ENCODE measurements around the gene KCNIP3.

The KCNIP3 gene

DNA sequence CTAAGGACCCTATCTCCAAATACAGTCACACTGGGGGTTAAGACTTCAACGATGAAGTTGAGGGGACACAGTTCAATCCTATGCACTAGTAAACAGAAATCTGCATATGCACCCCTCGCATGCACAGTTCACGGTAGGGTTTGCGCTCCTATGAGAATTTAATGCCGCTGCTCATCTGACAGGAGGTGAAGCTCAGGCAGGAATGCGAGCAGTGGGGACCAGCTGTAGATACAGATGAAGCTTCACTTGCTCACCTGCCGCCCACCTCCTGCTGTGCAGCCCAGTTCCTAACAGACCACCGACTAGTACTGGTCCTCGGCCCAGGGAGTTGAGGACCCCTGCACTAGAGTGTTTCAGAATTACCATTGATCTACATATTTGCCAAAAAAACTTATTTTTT is 65.3 kb downstream of the KCNIP3 start:
- no peak for ATAC-seq
- TF ChIP-seq, protein P1, sequence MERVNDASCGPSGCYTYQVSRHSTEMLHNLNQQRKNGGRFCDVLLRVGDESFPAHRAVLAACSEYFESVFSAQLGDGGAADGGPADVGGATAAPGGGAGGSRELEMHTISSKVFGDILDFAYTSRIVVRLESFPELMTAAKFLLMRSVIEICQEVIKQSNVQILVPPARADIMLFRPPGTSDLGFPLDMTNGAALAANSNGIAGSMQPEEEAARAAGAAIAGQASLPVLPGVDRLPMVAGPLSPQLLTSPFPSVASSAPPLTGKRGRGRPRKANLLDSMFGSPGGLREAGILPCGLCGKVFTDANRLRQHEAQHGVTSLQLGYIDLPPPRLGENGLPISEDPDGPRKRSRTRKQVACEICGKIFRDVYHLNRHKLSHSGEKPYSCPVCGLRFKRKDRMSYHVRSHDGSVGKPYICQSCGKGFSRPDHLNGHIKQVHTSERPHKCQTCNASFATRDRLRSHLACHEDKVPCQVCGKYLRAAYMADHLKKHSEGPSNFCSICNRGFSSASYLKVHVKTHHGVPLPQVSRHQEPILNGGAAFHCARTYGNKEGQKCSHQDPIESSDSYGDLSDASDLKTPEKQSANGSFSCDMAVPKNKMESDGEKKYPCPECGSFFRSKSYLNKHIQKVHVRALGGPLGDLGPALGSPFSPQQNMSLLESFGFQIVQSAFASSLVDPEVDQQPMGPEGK (CRISPR knock-in tag; IDR thresholded peaks at IDR 0.05; ENCODE audit: borderline replicate concordance): no peak
- TF ChIP-seq RARB (CRISPR knock-in tag; IDR thresholded peaks at IDR 0.05) (no peak), TOX (CRISPR knock-in tag; IDR thresholded peaks at IDR 0.05; ENCODE audit: borderline replicate concordance) (no peak), ARNTL (CRISPR knock-in tag; IDR thresholded peaks at IDR 0.05; ENCODE audit: borderline replicate concordance, low read depth) (no peak), ZNF70 (CRISPR knock-in tag; IDR thresholded peaks at IDR 0.05) (no peak), TCF4 (CRISPR knock-in tag; IDR thresholded peaks at IDR 0.05; ENCODE audit: borderline replicate concordance) (no peak), SNAI2 (CRISPR knock-in tag; IDR thresholded peaks at IDR 0.05) (no peak)
- TF ChIP-seq, protein P2, sequence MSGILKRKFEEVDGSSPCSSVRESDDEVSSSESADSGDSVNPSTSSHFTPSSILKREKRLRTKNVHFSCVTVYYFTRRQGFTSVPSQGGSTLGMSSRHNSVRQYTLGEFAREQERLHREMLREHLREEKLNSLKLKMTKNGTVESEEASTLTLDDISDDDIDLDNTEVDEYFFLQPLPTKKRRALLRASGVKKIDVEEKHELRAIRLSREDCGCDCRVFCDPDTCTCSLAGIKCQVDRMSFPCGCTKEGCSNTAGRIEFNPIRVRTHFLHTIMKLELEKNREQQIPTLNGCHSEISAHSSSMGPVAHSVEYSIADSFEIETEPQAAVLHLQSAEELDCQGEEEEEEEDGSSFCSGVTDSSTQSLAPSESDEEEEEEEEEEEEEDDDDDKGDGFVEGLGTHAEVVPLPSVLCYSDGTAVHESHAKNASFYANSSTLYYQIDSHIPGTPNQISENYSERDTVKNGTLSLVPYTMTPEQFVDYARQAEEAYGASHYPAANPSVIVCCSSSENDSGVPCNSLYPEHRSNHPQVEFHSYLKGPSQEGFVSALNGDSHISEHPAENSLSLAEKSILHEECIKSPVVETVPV (CRISPR knock-in tag; IDR thresholded peaks at IDR 0.05): no peak

DNA sequence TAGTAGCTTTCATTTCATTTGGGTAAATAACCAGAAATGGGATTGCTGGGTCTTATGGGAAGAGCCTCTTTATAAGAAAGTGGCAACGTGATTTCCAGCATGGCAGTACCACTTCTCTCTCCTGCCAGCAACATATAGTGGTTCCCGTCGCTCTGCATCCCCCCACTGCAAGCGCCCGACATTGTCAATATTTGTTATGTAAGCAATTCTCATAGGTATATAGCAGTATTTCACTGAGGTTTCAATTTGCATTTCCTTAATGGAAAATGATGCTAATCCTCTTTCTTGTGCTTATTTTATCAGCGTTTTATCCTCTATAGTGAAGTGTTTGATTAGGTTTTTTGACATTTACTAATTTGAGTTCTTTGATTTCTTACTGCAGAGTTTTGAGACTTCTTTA is 69.4 kb downstream of the KCNIP3 start:
- TF ChIP-seq ESRRG (CRISPR knock-in tag; IDR thresholded peaks at IDR 0.05): no peak
- no peak for TF ChIP-seq ZC3H10 (CRISPR knock-in tag; IDR thresholded peaks at IDR 0.05)
- TF ChIP-seq RARB (CRISPR knock-in tag; IDR thresholded peaks at IDR 0.05): no peak
- TF ChIP-seq SNAI2 (CRISPR knock-in tag; IDR thresholded peaks at IDR 0.05): no peak
- no peak for TF ChIP-seq PPARA (CRISPR knock-in tag; IDR thresholded peaks at IDR 0.05; ENCODE audit: borderline replicate concordance)
- TF ChIP-seq, protein P3, sequence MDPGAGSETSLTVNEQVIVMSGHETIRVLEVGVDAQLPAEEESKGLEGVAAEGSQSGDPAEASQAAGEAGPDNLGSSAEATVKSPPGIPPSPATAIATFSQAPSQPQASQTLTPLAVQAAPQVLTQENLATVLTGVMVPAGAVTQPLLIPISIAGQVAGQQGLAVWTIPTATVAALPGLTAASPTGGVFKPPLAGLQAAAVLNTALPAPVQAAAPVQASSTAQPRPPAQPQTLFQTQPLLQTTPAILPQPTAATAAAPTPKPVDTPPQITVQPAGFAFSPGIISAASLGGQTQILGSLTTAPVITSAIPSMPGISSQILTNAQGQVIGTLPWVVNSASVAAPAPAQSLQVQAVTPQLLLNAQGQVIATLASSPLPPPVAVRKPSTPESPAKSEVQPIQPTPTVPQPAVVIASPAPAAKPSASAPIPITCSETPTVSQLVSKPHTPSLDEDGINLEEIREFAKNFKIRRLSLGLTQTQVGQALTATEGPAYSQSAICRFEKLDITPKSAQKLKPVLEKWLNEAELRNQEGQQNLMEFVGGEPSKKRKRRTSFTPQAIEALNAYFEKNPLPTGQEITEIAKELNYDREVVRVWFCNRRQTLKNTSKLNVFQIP (CRISPR knock-in tag; IDR thresholded peaks at IDR 0.05; ENCODE audit: borderline replicate concordance, low read depth): no peak
- no peak for TF ChIP-seq BACH2 (CRISPR knock-in tag; IDR thresholded peaks at IDR 0.05; ENCODE audit: borderline replicate concordance)
- no peak for TF ChIP-seq OSR1 (CRISPR knock-in tag; IDR thresholded peaks at IDR 0.05)
- TF ChIP-seq, protein P4, sequence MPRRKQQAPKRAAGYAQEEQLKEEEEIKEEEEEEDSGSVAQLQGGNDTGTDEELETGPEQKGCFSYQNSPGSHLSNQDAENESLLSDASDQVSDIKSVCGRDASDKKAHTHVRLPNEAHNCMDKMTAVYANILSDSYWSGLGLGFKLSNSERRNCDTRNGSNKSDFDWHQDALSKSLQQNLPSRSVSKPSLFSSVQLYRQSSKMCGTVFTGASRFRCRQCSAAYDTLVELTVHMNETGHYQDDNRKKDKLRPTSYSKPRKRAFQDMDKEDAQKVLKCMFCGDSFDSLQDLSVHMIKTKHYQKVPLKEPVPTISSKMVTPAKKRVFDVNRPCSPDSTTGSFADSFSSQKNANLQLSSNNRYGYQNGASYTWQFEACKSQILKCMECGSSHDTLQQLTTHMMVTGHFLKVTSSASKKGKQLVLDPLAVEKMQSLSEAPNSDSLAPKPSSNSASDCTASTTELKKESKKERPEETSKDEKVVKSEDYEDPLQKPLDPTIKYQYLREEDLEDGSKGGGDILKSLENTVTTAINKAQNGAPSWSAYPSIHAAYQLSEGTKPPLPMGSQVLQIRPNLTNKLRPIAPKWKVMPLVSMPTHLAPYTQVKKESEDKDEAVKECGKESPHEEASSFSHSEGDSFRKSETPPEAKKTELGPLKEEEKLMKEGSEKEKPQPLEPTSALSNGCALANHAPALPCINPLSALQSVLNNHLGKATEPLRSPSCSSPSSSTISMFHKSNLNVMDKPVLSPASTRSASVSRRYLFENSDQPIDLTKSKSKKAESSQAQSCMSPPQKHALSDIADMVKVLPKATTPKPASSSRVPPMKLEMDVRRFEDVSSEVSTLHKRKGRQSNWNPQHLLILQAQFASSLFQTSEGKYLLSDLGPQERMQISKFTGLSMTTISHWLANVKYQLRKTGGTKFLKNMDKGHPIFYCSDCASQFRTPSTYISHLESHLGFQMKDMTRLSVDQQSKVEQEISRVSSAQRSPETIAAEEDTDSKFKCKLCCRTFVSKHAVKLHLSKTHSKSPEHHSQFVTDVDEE (CRISPR knock-in tag; IDR thresholded peaks at IDR 0.05): no peak
- no peak for TF ChIP-seq TCF4 (CRISPR knock-in tag; IDR thresholded peaks at IDR 0.05; ENCODE audit: borderline replicate concordance)
- TF ChIP-seq CSDC2 (CRISPR knock-in tag; IDR thresholded peaks at IDR 0.05): no peak
- TF ChIP-seq, protein P5, sequence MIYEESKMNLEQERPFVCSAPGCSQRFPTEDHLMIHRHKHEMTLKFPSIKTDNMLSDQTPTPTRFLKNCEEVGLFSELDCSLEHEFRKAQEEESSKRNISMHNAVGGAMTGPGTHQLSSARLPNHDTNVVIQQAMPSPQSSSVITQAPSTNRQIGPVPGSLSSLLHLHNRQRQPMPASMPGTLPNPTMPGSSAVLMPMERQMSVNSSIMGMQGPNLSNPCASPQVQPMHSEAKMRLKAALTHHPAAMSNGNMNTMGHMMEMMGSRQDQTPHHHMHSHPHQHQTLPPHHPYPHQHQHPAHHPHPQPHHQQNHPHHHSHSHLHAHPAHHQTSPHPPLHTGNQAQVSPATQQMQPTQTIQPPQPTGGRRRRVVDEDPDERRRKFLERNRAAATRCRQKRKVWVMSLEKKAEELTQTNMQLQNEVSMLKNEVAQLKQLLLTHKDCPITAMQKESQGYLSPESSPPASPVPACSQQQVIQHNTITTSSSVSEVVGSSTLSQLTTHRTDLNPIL (CRISPR knock-in tag; IDR thresholded peaks at IDR 0.05; ENCODE audit: low read depth): no peak
- no peak for TF ChIP-seq ZFP30 (CRISPR knock-in tag; IDR thresholded peaks at IDR 0.05)
- TF ChIP-seq TOX (CRISPR knock-in tag; IDR thresholded peaks at IDR 0.05; ENCODE audit: borderline replicate concordance): no peak
- no peak for TF ChIP-seq ISL1 (CRISPR knock-in tag; IDR thresholded peaks at IDR 0.05)
- TF ChIP-seq ARNTL (CRISPR knock-in tag; IDR thresholded peaks at IDR 0.05; ENCODE audit: borderline replicate concordance, low read depth): no peak
- TF ChIP-seq GLIS3 (CRISPR knock-in tag; IDR thresholded peaks at IDR 0.05): no peak
- TF ChIP-seq ZFP3 (CRISPR knock-in tag; IDR thresholded peaks at IDR 0.05): no peak
- ATAC-seq: no peak

DNA sequence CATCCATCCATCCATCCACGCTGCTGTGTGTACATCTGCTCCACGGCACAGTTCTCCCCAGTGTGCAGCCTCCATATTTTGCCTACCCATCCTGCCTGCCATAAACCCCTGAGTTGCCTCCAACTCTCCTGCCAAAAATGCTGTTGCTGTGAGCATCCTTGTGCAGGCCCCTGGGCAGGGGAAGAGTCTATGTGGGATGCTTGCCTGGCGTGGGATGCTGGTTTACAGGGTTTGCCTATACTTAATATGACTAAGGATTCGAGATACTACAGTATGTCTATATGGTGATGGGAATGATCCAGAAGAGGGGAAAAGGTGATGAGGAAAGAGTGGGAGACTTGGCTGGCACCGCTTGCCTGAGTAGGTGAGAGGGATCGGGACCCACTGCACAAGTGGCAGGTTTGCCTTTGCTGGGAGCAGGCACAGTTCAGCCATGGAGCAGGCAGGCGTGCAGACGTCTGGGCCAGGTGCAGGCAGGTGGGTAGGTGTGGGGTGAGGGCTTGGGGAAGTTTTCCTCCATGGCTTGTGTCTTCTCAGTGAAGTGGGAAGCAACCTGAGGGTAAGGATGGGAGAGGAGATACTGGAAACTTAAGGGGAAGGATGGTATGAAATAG is 75.2 kb downstream of the KCNIP3 start:
- no peak for ATAC-seq
- TF ChIP-seq, protein P3 (CRISPR knock-in tag; IDR thresholded peaks at IDR 0.05; ENCODE audit: borderline replicate concordance, low read depth): no peak
- no peak for TF ChIP-seq TCF4 (CRISPR knock-in tag; IDR thresholded peaks at IDR 0.05; ENCODE audit: borderline replicate concordance)
- no peak for TF ChIP-seq ARNTL (CRISPR knock-in tag; IDR thresholded peaks at IDR 0.05; ENCODE audit: borderline replicate concordance, low read depth)
- TF ChIP-seq, protein P2 (CRISPR knock-in tag; IDR thresholded peaks at IDR 0.05): no peak
- no peak for TF ChIP-seq SNAI2 (CRISPR knock-in tag; IDR thresholded peaks at IDR 0.05)
- no peak for TF ChIP-seq TOX (CRISPR knock-in tag; IDR thresholded peaks at IDR 0.05; ENCODE audit: borderline replicate concordance)
- TF ChIP-seq ZFP3 (CRISPR knock-in tag; IDR thresholded peaks at IDR 0.05): no peak
- TF ChIP-seq, protein P1 (CRISPR knock-in tag; IDR thresholded peaks at IDR 0.05; ENCODE audit: borderline replicate concordance): no peak
- no peak for TF ChIP-seq PPARA (CRISPR knock-in tag; IDR thresholded peaks at IDR 0.05; ENCODE audit: borderline replicate concordance)
- no peak for TF ChIP-seq ZNF8 (CRISPR knock-in tag; IDR thresholded peaks at IDR 0.05)
- TF ChIP-seq GLIS3 (CRISPR knock-in tag; IDR thresholded peaks at IDR 0.05): no peak
